Stomach smooth muscle (tissue), 2 donors: ENCODE results near the gene DCBLD2.
A peak's percentile ranks its signal among the peaks of the same experiment; 100 is the strongest.

Experiments
- H3K27ac ChIP-seq: one replicate; pipeline ENCODE4 v1.7.0; 2013; ENCODE audit warnings: mild to moderate bottlenecking, low read length, inconsistent platforms
- H3K27me3 ChIP-seq, 2 donors: one replicate each; pipeline ENCODE4 v1.7.0; 2013; ENCODE audit warnings: low read length in 2 of 2; ENCODE audit not compliant: insufficient read depth in 2 of 2, control insufficient read depth in 1 of 2
- H3K36me3 ChIP-seq, 2 donors: one replicate each; pipeline ENCODE4 v1.7.0; 2013; ENCODE audit warnings: low read length in 2 of 2; ENCODE audit not compliant: control insufficient read depth in 2 of 2, insufficient read depth in 2 of 2
- H3K4me1 ChIP-seq: one replicate; pipeline ENCODE4 v1.7.0; 2013; ENCODE audit warnings: low read length; ENCODE audit not compliant: control insufficient read depth, insufficient read depth
- H3K4me3 ChIP-seq, 2 donors: one replicate each; pipeline ENCODE4 v1.7.0; 2013; ENCODE audit warnings: low read length in 2 of 2
- H3K9ac ChIP-seq, 2 donors: one replicate each; pipeline ENCODE4 v1.7.0; 2013; ENCODE audit warnings: low read length in 2 of 2, mild to moderate bottlenecking in 1 of 2
- H3K9me3 ChIP-seq, 2 donors: one replicate each; pipeline ENCODE4 v1.7.0; 2013; ENCODE audit warnings: low read length in 2 of 2; ENCODE audit not compliant: control insufficient read depth in 2 of 2
- donor health status: healthy.
- donor health status: Pancreatic carcinoma.

The DCBLD2 gene, protein sequence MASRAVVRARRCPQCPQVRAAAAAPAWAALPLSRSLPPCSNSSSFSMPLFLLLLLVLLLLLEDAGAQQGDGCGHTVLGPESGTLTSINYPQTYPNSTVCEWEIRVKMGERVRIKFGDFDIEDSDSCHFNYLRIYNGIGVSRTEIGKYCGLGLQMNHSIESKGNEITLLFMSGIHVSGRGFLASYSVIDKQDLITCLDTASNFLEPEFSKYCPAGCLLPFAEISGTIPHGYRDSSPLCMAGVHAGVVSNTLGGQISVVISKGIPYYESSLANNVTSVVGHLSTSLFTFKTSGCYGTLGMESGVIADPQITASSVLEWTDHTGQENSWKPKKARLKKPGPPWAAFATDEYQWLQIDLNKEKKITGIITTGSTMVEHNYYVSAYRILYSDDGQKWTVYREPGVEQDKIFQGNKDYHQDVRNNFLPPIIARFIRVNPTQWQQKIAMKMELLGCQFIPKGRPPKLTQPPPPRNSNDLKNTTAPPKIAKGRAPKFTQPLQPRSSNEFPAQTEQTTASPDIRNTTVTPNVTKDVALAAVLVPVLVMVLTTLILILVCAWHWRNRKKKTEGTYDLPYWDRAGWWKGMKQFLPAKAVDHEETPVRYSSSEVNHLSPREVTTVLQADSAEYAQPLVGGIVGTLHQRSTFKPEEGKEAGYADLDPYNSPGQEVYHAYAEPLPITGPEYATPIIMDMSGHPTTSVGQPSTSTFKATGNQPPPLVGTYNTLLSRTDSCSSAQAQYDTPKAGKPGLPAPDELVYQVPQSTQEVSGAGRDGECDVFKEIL

DNA sequence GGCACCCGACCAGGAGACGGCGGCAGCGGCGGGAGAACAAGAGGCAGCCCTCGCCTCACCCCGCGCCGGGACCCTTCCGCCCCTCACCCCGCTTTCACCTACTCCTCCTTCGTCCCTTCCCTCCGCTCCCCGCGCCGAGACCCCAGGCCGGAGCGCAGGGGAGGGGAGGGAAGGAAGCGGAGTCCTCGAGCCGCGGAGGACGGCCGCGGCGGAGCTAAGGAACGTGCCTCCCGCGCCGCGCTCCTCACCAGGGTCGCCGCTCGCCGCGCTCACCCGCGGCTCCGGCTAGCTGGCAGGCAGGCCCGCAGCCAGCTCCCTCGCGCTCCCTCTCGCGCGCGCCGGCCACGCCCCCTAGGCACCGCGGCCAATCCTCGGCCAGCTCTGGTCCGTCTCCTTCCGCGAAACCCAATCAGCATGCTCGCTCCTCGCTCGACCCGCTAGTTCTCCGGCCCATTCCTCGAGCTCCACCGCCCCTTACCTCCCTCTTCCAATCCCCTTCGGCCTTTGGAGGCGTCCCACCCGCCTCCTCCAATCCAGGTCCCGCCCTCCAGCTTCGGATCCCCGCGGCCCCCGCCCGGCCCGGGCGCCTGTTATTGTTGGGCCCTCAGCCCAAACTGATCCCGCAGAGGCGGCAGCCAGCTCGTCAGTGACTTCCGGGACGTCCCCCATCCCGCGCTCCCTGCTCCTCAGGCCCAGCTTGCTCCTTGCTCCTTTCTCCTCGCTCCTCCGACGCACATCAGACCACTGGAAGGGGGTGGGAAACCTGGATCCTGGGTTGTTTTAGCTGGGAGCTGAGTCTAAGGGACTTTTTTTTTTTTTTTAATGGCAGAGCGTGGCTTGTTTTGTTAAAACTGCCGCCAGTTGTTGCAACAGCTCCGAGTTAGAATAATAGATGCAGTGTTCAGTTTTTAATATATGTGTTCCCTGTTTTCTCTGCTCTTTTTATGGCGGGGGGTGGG, at the start of gene DCBLD2:
TSS of gene DCBLD2 (minus strand) at position 304 of the 959 bp plus-strand sequence. CDS start 369 bp downstream, outside the sequence.
- peak within 1 kb of the TSS; percentile 83 to 86 for H3K4me3 ChIP-seq
- no peaks in the 10 kb centered on the region for H3K9me3 ChIP-seq
- no peaks in the 10 kb centered on the region for H3K36me3 ChIP-seq
- peak within 1 kb of the TSS; percentile 82 to 83 for H3K9ac ChIP-seq
- no peaks in the 10 kb centered on the region for H3K27me3 ChIP-seq
- peak within 1 kb of the TSS; percentile 87 for H3K27ac ChIP-seq
- H3K4me1 ChIP-seq, result peaks cover 3% of the 10 kb centered on the region

DNA sequence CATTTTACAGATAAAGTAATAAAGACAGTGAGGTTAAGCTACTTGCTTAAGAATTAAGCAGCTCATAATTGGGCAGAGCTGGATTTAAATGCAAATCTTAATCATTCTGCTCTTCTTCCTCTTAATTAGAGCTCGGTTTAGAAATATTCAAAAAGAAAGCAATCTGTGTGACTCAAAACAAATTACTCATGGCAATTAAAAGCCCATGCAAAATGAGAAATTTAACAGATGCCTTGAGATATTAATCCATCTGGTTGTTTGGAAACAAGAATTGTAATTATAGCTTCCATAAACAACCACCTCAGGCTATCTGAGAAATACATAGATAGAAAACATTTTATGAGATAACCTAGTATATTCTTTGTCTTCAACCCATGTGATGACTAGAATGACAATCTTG, 44.2 kb upstream of the DCBLD2 start:
- H3K9ac ChIP-seq, result no peak overlapping the region
- no peaks in the 10 kb centered on the region for H3K27me3 ChIP-seq
- H3K4me3 ChIP-seq, result no peak overlapping the region
- no peaks in the 10 kb centered on the region for H3K9me3 ChIP-seq
- H3K27ac ChIP-seq, result no peak overlapping the region
- H3K4me1 ChIP-seq, result no peaks in the 10 kb centered on the region
- H3K36me3 ChIP-seq, result no peaks in the 10 kb centered on the region

DNA sequence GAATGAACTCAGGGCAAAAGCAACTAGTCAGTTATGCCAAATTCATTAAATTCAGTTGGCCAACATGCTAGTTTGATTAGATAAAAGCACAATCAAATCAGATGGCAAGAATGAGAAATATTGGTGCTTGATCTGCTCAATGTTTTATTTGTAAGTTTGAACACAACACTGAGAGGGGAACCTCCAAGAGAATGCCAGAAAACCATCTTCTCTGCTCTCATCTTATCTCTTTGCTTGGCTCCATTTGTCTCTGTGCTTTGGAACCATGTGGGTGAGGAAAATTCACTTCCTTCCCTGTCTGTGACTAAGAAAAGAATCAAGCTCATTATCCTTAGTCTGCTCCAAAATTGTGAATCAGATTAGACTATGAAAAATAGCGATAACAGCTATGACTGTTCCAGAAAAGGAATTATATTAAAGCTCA, 43.6 kb upstream of the DCBLD2 start:
- H3K9ac ChIP-seq, result no peak overlapping the region
- H3K27me3 ChIP-seq, result no peaks in the 10 kb centered on the region
- no peaks in the 10 kb centered on the region for H3K36me3 ChIP-seq
- no peak overlapping the region for H3K27ac ChIP-seq
- no peak overlapping the region for H3K4me3 ChIP-seq
- no peaks in the 10 kb centered on the region for H3K4me1 ChIP-seq
- no peaks in the 10 kb centered on the region for H3K9me3 ChIP-seq

DNA sequence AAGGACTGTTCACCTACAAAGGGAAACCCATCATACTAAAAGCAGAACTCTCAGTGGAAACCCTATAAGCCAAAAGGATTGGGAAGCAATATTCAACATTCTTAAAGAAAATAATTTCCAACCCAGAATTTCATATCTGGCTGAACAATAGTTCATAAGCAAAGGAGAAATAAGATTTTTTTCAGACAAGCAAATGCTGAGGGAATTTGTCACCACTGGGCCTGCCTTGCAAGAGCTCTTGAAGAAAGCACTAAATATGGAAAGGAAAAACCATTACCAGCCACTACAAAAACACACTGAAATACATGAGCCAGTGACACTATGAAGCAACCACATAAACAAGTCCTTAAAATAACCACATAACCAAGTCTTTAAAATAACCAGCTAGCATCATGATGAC, 28.9 kb upstream of the DCBLD2 start:
- Histone ChIP-seq H3K4me1 (no peaks in the 10 kb centered on the region), H3K36me3 (no peaks in the 10 kb centered on the region), H3K9me3 (peaks cover 0 to 4% of the 10 kb centered on the region in 2 donors), H3K9ac (no peak overlapping the region), H3K27ac (no peak overlapping the region), H3K4me3 (no peak overlapping the region), H3K27me3 (no peaks in the 10 kb centered on the region)

DNA sequence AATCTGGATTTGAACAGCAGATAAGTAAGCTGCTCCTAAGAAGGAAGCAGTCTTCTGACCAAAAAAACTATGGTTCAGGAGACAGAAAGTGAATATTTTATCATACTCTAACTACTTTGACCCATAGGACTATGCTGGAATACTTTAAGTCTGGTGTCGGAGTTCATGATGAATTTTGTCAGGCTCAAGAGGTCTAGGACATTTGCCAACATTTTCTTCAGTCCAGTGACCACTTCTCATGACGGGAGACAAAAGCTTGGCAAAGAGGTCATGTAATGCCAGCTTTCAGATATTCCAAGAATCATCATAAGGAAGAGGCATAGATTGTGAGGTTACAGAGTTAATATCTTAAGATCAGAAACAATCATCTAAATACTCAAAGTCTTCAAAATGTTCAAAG, 20.5 kb upstream of the DCBLD2 start:
- Histone ChIP-seq H3K9ac (no peak overlapping the region), H3K4me1 (no peaks in the 10 kb centered on the region), H3K36me3 (no peaks in the 10 kb centered on the region), H3K4me3 (no peak overlapping the region), H3K27me3 (no peaks in the 10 kb centered on the region), H3K9me3 (no peaks in the 10 kb centered on the region), H3K27ac (no peak overlapping the region)

DNA sequence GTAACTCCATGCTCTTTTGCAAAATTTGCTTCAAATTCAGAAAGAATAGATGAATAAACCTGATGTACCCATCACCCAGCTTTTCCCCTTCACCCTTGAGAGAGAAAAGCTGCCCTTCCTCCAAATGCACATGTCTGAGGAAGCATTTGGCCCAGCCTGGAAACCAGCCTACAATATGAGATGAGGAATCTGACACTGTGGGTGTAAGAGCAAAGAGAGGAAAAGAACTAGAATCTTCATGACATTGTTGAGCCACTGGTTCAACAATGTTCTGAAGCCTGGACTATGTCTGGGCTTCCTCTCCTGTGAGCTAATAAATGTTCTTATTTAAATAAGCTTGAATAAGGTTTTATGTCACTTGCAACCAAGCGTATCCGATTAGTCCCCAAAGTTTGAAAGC, 18.7 kb upstream of the DCBLD2 start:
- Histone ChIP-seq H3K27ac (no peak overlapping the region), H3K27me3 (no peaks in the 10 kb centered on the region), H3K36me3 (no peaks in the 10 kb centered on the region), H3K4me1 (no peaks in the 10 kb centered on the region), H3K4me3 (no peak overlapping the region), H3K9ac (no peak overlapping the region), H3K9me3 (no peaks in the 10 kb centered on the region)

DNA sequence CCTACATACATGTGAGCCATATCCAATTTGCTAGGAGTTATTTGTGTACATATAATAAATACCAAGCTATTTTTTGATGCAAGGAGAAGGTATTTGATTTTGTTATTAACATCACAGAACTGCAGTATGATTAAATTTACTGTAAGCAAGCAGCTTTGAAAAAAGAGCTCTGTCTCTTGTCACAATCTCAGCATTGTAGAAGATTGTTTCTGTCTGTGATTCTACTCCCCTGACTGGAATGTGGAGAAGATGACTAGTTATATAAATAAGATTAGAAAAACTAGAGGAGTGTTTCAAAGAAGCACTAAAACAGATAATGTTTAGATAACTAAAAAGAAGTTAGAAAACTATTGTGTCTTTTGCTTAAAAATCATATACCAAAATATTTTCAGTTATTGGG, 17.1 kb upstream of the DCBLD2 start:
- H3K9me3 ChIP-seq, result no peaks in the 10 kb centered on the region
- no peak overlapping the region for H3K27ac ChIP-seq
- no peaks in the 10 kb centered on the region for H3K4me1 ChIP-seq
- H3K4me3 ChIP-seq, result no peak overlapping the region
- no peaks in the 10 kb centered on the region for H3K36me3 ChIP-seq
- no peaks in the 10 kb centered on the region for H3K27me3 ChIP-seq
- H3K9ac ChIP-seq, result no peak overlapping the region

DNA sequence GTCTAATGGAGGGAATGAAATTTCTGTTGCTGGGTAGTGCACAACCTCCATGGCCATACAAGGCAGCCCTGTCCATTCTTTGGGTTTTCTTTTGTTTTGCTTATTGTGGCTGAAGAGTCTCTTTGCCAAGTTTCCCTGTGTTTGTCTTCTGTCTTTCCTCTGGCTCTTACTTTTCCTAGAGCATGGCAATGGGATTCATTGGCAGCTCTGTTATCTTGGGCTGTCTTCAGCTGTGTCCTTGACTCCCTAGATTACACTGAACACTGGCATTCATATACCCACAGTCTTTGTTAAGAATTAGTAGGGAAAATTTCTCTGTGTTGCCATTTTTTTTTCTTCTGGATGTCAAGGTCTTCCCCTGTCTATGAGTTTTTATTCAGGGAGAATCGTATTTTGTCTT, 16.1 kb upstream of the DCBLD2 start:
- Histone ChIP-seq H3K4me3 (no peak overlapping the region), H3K27ac (no peak overlapping the region), H3K36me3 (no peaks in the 10 kb centered on the region), H3K9ac (no peak overlapping the region), H3K27me3 (no peaks in the 10 kb centered on the region), H3K9me3 (no peaks in the 10 kb centered on the region), H3K4me1 (no peaks in the 10 kb centered on the region)

DNA sequence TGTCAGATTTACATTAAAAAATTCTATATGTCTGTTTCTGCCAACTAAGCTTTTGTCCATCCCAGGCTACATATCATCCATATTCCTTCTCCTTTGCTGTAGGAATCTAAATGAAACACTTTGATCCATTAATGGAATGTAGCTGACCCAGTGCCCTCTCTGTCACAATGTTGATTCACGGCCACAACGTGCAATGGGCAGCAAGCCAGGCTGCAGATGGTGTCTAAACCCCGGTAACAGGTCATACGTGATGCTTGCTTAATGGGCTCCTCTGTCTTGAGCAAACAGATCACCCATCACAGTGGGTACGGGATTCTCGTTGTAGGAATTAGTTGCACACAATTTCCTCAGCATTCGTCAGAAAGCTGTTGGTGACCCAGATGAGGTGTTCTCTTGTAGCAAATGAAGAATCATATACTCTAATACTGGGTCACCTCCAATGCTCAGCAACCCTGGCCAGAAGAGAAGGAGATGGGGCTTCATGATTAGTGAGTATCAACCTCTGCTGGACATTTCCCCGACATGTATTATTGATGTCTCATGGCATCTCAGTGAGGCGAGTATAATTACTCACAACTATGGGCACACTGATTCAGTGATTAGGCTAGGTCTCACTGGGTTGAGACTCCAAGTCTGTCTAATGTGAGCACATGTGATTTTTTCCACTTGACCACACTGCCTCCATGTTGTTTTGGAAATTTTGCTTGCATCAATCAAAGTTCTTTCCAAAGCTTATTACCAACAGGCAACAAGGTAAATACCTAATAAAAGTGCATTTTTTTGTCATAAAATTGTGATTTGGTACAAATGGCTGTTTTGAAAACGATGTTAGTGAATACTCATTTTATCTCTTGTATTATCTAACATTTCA, 12.9 kb upstream of the DCBLD2 start:
- Histone ChIP-seq H3K27me3 (no peaks in the 10 kb centered on the region), H3K9ac (no peak overlapping the region)

DNA sequence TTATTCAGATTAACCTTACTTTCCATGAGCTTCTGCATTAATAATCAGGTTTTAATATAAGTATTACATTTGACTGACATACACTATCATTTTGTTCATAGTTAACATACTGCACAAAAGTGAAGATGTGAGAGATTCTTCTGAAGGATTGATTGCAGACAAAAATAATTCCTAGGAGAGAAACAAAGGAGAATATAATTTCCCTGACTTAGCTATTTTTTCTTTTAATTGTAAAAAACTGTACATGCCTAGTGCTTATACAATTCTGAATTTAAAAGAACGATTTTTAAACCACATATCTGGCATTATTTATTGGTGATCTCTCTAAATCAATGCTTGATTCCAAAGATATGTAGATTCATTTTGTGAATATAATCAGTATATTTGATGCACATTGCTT, 11.0 kb upstream of the DCBLD2 start:
- Histone ChIP-seq H3K27me3 (no peaks in the 10 kb centered on the region), H3K9ac (no peak overlapping the region), H3K4me1 (no peaks in the 10 kb centered on the region), H3K36me3 (no peaks in the 10 kb centered on the region), H3K4me3 (no peak overlapping the region), H3K9me3 (no peaks in the 10 kb centered on the region), H3K27ac (no peak overlapping the region)

More for the DNA sequence above, 12.9 kb upstream of the DCBLD2 start:
- H3K4me1 ChIP-seq, result no peaks in the 10 kb centered on the region
- H3K36me3 ChIP-seq, result no peaks in the 10 kb centered on the region
- H3K27ac ChIP-seq, result no peak overlapping the region
- H3K4me3 ChIP-seq, result no peak overlapping the region
- no peaks in the 10 kb centered on the region for H3K9me3 ChIP-seq
